GM10266 (cell line): ENCODE data around the gene ABCA4.

Experiments used
- DNase-seq: peaks from one replicate; pipeline ENCODE4 v3.0.0; 2012; ENCODE audit errors: extremely low spot score
- CTCF ChIP-seq: IDR thresholded peaks from 2 replicates; pipeline ENCODE4 v1.5.1; 2012; ENCODE audit warnings: mild to moderate bottlenecking, low read depth; ENCODE audit not compliant: control insufficient read depth, insufficient read depth; ENCODE audit errors: missing control alignments

ABCA4 gene

GRCh38 chr1:94121411-94121821 lies 468 bp upstream of the ABCA4 start:
- no peak for DNase-seq

DNA sequence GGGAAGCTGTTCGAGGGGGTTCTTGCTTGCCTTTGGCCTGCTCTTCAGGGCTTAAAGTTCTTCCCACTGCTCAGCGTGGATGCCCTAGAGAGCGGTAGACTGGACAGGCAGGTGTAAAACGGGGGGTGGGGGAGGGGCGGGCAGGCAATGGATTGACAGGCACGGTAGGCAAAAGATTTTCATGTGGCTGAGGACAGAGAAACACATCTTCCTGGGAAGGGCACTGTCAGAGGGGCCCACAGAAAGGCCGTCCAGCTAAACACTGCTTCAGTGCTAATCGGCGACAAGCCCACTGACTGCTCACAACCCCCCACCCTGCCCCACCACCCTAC lies 412 bp downstream of the ABCA4 start:
- TF ChIP-seq CTCF: no peak
- no peak for DNase-seq

More at GRCh38 chr1:94121411-94121821, 468 bp upstream of the ABCA4 start:
- TF ChIP-seq CTCF: no peak

DNA sequence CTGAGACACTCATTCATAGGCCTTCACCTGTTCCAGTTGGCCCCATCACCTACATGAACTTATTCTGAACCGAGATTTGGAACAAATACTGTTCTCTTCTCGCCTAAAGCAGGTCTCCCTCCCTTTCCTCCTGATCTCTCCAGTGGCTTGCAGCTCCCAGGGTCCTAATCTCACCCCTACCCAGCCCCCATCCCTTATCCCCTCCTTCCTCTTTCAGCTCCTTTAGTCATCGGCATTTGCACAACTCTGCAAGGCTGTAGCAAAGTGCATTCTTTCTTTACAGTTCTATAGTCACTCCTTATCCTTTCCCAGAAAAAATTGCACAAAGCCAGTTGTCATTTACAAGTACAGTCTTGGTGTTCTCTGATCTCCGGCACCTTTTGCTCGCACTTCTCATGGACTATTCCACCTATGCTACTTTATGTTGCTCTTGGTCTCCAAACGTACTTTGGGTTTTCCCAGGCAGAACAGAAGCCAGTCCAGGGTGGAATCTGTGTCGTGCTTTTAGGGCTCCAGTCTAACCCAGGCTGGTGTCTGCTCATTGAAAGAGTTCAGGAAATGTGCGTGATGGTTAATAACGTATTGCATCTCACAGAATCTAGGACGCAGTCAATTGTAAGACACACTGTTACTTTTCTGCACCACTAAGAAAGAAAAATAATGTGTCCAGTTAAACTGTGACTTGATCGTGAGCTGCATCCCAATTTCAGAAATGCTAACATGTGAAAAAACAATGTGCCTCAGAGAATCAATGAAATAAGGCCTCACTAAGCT lies 965 bp downstream of the ABCA4 start:
- TF ChIP-seq CTCF: no peak
- DNase-seq: no peak

- no peak for DNase-seq
- TF ChIP-seq CTCF: no peak
Measured at GRCh38 chr1:94119306-94119705, 1.6 kb downstream of the ABCA4 start.

GRCh38 chr1:94118471-94118870 lies 2.5 kb downstream of the ABCA4 start:
- DNase-seq: no peak
- TF ChIP-seq CTCF: no peak

- no peak for TF ChIP-seq CTCF
- DNase-seq: no peak
Measured at GRCh38 chr1:94118013-94118412, 2.9 kb downstream of the ABCA4 start.

GRCh38 chr1:94117259-94117851 lies 3.6 kb downstream of the ABCA4 start:
- TF ChIP-seq CTCF: no peak

More at GRCh38 chr1:94117259-94117851, 3.6 kb downstream of the ABCA4 start:
- no peak for DNase-seq
